Epidermal melanocyte (primary cell): ENCODE results near the gene CCDC91.
"Not testable (repeated sequence)": the region's sequence is repeated elsewhere in the genome, so short reads cannot be mapped to it uniquely, and the experiment has no call there.

ENCODE experiments used
- DNase-seq: peaks from one replicate; pipeline ENCODE4 v3.0.0; 2011; ENCODE audit warnings: low spot score; ENCODE audit not compliant: insufficient read length

The CCDC91 gene

DNA sequence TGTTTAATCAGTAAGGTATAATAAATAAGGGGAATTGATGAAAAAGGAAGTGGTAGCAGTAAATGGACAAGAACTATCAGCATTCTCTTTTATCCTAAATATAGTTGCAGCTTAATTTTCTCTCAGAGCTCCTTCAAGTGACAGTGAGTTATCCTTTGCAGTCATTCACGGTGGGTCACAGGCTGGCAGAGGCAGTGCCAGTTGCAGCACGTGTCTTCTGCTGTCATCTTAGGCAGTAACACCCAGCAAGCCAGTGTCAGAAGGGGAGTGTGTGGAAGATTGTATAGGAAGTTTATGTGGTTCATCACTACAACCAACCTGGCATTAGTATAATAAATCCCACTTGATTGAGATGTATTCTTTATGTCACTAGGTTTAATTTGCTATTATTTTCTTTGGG lies 170.0 kb downstream of the CCDC91 start:
- DNase-seq, result no peak

DNA sequence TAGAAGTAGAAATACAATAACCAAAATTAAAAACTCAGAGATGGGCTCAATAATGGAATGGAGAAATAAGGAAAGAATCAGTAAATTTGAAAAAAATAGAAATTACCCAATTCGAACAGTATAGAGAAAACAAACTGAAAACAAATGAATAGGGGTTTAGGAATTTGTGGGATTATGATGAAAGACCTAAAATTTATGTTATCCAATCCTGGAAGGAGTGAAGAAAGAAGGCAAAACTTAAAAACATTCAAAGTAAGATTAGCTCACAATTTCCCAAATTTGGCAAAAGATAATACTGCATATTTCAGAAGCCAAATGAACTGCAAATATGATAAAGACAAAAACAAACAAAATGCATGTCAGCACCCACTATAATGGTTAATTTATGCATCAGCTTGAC lies 177.1 kb downstream of the CCDC91 start:
- no peak for DNase-seq

DNA sequence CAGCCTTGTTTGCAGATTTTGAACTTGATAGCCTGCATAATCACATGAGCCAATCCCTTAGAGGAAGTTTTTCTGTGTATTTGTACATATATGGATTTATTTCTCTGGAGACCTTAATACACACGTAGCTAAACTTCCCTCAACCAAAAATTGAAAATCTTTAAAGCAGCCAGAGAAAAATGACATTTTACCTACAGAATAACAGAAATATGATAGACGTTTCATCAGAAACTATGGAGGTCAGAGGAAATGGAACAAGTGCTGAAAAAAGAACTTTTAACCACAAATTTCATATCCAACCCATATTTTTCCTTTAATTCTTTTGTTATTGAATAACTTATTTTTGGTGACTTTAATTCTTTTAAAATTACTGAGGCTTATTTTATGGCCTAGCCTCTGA lies 177.7 kb downstream of the CCDC91 start:
- no peak for DNase-seq

DNA sequence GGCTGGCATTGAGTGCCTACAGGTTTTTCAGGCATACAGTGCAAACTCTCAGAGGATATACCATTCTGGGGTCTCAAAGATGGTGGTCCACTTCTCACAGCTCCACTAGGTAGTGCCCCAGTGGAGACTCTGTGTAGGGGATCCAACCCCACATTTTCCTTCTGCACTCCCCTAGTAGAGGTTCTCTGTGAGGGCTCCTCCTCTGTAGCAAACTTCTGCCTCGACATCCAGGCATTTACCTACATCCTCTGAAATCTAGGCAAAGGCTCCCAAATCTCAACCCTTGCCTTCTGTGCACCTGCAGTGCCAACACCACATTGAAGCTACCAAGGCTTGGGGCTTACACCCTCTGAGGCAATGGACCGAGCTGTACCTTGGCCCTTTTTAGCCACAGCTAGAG lies 179.2 kb downstream of the CCDC91 start:
- no peak for DNase-seq

DNA sequence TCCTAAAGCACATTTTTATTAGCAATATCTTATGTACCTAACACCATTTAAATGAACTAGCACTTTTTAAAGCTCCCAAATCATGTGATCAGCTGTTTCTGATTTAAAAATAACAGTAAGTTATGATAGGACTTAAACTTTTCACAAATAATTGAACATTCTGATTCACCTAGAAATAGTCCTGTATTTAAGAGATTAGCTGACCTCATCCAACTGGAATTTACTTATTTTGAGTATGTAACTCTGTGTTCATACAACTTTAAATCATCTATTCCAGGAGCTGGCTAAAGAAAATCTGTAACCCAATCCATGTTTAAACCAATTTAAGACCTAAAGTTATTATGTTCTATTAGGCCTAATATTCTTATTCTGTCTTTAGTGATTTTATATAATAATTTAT lies 184.3 kb downstream of the CCDC91 start:
- no peak for DNase-seq

DNA sequence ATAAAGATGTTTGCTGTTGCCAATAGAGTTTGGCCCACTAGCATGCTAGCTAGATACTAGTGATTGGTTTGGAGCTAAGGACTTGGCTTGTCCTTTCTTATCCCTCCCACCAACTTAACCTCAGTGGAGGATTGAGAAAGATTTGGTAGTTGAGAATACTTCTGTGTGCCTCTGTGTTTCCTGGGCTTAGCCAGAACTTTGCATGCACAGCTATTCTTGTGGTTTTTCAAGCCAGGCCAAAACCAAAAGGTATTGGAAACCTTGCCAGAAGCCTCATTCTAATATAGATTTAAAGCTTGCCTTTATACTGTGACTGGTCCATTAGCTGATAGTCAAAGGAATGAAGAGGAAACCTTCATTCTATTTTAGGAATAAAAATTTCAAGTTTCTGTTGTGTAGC lies 188.5 kb downstream of the CCDC91 start:
- no peak for DNase-seq

DNA sequence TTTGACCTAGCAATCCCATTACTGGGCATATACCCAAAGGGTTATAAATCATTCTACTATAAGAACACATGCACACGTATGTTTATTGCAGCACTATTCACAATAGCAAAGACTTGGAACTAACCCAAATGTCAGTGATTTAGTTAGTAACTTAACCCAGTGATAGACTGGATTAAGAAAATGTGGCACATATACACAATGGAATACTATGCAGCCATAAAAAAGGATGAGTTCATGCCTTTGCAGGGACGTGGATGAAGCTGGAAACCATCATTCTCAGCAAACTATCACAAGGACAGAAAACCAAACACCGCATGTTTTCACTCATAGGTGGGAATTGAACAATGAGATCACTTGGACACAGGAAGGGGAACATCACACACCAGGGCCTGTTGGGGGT lies 189.5 kb downstream of the CCDC91 start:
- DNase-seq, result not testable (repeated sequence)

DNA sequence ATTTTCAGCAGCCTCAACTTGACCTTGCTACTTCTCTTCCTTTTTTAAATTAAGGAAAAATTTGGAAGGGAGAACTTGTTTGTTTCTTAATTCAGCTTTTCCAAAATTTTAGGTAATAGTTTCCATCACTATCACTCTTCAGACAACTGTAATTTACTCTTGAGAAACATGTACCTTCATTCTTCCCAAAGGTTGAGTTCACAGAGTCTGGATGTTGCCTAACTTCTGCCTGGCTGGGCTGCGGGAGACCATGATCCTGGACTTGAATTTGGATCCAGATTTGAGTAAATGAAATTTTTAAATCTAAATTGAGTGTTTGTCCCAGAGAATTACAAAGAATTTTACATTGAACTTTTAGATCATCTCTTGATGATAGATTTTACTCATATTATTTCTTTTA lies 193.1 kb downstream of the CCDC91 start:
- DNase-seq, result no peak

DNA sequence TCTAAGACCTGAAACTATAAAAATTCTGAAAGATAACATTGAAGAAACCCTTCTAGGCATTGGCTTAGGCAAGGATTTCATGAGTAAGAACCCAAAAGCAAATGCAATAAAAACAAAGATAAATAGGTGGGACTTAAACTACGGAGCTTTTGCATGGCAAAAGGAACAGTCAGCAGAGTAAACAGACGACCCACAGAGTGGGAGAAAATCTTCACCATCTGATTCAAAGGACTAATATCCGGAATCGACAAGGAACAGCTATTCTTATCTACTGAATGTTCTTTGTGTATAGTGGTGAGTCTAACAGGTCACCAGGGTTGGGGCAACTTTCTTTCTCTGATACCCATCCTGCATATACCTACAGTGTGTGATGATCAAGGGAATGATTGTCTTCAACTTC lies 198.6 kb downstream of the CCDC91 start:
- DNase-seq, result no peak

DNA sequence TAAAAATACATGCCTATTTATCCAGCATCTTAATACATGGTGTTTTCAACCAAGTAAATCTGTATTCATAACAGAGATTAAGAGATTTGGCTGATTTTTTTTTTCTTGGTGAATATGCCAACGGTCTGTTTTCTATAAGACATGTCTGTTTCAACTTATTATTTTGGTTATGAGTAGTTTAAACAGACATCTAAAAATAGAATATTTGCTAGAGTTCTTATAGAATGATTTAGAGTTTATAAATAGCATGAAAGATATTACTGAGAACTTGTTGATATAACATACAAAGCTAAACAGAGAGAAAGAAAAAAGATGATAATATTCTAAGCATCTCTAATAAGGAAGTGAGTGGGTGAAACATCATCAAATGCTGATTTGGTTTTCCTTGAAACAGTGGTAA lies 199.9 kb downstream of the CCDC91 start:
- DNase-seq, result no peak

DNA sequence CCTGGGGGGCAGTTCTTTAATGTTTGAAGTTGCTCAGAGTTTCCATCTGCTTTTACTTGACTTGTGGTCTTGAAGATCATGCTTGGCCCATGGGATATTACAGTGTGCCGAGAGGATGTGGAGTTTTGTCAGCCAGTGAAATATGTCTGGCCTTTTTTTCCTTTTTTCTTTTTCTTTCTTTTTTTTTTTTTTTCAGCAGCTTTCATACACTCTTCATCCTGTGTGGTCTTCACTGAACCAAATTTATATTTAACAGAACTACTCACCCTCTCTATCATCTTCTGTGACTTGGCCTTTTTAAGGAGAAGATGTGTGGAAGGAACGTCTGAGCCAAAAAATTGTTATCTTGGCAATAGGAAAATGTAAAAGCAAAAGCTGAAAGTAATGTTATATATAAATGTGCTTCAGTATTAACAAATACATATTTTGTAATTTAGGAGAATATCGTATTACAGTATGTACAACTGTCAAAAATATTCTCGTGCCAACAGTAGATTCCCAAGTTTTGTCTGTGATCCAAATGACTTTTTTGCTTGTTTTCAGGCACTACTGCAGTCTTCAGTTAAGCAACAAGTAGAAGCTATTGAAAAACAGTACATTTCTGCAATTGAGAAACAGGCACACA lies 200.6 kb downstream of the CCDC91 start:
- DNase-seq, result no peak

DNA sequence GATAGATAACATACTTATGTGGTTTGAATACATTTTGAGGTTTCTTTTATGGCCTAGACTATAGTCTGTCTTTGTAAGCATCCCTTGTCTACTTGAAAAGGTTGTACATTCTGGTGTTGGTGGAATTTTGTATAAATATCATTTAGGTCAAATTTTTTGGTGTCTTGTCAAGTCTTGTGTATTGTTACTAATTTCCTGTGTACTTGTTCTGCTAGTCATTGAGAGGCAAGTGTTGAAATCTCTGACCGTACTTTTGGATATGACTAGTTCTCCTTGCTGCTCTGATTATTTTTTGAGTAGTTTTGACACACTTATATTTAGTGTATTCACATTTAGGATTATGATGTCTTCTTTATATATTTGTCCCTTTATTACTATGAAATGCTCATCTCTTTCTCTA lies 219.6 kb downstream of the CCDC91 start:
- DNase-seq, result no peak

DNA sequence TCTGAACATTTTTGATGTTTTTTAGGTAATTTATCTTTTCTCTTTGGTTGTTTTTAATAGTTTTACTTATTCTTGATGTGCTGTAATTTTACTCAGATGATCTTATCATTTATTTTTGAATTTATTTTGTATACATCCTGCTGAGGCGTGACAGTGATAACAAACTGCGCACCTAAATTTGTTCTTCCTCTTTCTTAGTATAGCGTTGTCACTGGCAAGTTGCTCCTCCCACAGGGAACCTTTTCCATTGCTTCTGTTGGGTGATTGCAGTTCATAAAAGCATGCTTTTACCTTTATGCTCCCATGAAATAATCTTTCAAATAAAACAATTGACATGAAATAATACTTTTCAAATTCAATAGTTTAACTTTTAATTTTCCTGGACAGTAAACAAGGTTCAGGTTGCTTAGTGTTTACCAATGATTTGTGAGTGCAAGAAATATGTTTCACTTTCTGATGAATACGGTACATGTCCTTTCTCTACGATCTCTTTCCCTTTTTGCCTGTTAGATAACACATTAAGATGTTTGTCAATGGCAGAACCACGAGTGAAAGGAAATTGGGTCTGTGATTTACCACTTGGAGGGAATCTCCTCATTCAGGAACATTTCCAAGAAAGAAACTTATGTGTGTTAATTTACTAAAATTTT lies 223.3 kb downstream of the CCDC91 start:
- no peak for DNase-seq

DNA sequence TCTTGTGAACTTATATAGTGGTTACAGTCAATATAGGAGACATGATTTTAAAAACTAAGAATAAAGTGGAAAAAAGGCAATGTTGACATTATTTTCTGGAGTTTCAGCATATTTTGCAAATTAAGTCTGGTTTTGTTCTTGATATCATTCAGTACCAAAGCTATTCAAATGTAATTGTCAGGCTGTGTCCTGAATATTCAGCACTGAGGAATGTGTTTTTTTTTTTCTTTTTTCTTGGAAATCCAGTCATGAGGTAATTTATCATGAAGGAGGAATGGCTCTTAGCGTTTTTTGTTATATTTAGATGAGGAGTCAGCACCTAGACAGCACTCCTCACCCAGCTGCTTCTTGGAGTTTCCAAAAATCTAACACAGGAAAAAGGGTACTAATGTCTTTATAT lies 225.5 kb downstream of the CCDC91 start:
- no peak for DNase-seq

DNA sequence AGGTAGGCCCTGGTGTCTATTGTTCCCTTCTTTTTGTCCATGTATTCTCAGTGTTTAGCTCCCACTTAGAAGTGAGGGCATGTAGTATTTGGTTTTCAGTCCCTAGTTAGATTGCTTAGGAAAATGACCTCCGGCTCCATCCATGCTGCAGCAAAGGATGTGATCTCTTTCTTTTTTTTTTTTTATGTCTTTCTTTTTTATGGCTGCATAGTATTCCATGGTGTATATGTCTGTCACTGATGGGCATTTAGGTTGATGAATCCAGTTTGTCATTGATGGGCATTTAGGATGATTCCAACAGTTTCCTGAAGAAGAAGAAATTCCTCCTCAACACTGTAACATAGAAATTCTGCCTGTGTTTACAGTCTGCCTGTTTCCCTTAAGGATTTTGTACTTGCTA lies 231.1 kb downstream of the CCDC91 start:
- DNase-seq, result no peak

DNA sequence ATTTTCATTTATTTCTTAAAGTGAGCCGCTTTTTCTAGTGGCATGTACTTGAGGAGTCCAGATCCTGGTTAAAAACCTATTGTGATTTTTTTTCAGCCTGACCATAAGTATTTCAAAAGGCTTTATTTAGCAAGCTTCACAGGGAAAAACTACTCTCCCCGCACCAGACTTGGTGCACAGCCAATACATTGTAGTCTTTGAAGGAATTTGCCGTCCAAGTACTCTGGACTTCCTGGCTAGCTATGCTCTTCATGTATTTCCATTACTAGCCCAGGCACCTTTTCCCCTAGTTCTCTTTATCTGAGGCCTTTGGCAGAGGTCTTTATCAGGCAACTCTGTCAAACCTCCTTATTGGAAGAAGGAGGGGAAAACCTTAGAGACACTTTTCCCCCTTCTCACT lies 234.7 kb downstream of the CCDC91 start:
- no peak for DNase-seq

DNA sequence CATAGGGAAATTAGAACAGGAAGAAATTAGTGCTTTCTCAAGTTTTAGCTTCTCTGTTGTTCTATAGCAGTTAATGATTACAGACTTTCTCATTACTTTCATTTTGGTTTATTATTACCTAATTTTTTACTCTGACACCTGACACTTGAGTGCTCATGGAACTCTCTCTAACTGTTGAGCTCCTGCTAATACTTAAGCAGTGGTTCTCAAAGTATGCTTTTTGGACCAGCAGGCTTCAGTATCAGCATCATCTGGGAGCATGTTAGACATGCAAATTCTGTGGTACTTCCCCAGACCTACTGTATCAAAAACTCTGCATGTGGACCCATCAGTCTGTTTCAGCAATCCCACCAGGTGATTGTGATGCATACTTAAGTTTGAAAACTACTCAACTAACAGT lies 235.3 kb downstream of the CCDC91 start:
- no peak for DNase-seq

DNA sequence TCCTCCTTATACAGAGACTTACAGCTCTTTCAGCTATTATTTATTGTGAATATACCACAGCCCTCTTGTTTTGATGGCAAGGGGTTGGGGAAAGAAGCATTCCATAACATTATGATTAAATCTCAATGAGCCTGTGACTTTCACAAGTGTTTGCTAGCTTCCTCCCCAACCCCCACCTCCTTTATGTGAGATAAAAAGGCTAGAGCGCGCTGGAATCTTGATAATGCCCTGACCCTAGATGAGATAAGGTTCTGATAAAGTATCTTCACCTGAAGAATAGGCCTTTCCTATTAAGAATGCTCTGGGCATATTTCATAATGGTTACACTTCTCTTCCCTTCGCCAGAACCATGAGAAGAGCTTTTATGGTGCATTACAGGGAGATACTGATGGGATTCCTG lies 236.8 kb downstream of the CCDC91 start:
- DNase-seq, result no peak

DNA sequence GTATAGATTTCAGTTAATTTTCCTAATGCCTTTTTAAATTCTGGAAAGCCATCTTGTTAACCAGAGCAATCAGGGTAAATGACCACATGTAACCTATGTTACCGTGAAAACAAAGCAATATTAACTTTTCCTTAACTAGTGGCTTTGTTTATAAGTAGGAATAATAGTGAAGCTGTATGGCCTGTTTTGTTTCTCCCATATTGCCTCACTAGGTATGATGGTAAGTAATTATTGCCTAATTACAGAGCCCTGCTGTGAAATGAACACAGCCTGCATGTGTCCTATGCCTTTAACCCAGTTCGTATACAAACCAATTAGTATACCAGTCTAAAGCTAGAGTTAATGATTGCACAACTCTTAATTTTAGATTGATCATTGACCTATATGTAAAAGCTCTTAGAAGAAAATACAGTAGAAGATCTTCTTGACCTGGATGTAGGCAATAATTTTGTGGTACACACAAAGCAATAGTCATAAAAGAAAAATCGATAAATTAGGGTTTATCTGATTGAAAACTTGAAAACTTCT lies 249.9 kb downstream of the CCDC91 start:
- no peak for DNase-seq

DNA sequence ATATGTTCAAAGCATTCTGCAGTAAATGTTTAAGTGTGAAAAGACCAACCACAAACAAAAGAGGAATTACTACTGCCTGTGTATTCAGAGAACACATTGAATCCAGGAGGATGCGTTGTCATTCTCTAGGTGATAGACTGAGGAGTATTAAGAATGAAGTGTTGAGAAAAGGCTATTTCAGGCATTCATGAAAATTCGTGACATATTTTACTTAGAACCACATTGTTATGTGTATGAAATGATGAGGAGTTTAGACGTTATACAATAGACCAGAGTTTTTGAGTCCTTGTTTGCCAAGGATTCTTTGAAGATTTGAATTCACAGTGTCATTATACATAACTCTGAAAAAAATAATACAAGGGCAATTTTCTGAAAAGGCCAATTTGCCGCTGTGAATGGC lies 251.8 kb downstream of the CCDC91 start:
- no peak for DNase-seq

DNA sequence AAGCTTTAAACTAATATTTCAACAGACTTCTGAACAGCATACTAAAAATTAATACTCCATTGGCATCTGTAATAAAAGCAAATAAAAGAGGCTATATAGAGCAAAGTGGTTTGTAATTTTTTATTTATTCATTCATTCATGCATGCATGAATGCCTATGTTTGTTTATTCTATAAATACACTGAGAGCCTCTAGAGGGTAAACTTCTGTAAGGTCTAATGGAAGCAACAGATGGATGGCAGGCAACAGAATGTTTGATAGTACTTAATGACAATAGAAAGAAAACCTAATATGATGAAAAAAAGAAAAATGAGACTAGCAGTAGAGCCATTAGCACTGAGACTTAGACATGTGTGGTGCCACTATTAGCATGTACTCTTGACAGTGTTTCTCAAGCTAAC lies 253.1 kb downstream of the CCDC91 start:
- DNase-seq, result no peak

DNA sequence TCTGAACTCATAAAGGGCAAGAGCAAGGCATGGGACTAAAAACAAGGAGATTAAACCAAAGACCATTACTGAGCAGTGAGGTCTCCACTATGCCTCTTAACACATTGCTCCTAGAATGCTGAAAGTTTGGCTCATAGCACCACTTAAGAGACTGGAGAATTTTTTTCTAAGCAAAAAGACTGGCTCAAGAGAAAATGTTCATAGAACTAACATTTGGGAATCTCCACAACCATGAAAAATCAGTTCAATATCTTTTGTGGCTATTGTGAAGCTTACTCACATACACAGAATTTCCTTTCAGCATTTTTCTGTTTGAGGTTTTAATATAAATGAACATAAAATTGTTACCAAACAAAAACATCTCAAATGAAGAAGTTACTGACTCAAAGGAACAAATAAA lies 255.8 kb downstream of the CCDC91 start:
- no peak for DNase-seq

DNA sequence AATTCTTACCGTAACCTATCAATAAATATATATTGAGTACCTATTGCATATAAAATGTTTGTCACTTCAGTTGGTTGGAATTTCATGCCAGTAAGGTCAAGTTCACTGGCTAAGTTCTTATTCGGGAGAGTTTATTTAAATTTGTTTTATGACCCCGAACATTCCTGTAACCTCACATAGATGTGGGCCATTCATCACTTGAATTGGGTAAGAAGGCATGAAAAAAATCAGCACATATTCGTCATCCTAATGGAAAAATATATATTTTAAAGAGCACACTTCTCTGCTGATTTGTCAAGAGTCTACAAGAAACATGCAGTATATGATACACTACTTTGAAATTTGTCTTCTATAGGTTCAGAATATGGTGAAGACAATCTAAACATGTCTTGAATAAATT lies 263.4 kb downstream of the CCDC91 start:
- DNase-seq, result no peak
